CD4-positive, alpha-beta T cell treated with Interleukin-2 at 100 ng/mL for 4 hours (primary cell): ENCODE data around the gene PDE9A.

ENCODE experiments used
- DNase-seq: peaks from one replicate; pipeline ENCODE4 v3.0.0-alpha.2; 2020; ENCODE audit warnings: low spot score

The PDE9A gene

DNA sequence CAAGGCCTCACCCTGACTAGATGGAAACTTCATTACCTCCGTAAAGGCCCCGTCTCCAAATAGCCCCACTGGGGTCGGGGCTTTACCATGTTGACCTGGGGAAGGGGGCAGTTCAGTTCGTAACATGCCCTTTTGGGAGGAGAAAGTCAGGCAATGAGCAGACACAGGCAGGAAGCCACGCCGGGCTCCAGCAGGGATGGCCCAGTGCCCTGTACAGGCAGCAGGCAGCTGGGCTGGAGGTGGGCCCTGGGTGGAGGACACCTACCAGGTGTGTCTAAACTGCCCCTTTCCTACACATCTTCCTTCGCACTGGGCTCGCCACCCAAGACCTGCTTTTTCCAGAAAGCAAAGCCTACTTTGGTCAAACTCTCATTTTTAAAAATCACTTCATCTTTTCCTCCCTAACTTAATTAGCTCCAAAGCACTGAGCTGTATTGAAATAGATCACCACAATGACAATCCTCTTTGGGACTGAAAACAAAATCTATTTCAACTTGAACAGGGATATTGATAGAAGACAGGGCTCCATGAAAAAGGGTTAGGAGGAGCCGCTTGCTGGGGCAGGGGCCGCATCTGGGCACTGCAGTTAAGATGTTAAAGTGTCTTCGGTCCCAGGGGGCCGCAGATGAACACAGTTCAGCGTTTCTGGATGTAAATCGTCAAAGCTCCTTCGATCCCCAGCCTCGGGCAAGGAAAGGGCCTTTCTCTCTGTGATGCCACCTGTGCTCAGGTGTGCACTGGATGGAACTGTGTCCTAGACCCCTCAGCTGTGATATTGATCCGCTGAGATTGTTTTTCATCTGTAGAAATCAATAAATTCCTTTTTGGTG, 104.6 kb downstream of the PDE9A start:
- no peak for DNase-seq

DNA sequence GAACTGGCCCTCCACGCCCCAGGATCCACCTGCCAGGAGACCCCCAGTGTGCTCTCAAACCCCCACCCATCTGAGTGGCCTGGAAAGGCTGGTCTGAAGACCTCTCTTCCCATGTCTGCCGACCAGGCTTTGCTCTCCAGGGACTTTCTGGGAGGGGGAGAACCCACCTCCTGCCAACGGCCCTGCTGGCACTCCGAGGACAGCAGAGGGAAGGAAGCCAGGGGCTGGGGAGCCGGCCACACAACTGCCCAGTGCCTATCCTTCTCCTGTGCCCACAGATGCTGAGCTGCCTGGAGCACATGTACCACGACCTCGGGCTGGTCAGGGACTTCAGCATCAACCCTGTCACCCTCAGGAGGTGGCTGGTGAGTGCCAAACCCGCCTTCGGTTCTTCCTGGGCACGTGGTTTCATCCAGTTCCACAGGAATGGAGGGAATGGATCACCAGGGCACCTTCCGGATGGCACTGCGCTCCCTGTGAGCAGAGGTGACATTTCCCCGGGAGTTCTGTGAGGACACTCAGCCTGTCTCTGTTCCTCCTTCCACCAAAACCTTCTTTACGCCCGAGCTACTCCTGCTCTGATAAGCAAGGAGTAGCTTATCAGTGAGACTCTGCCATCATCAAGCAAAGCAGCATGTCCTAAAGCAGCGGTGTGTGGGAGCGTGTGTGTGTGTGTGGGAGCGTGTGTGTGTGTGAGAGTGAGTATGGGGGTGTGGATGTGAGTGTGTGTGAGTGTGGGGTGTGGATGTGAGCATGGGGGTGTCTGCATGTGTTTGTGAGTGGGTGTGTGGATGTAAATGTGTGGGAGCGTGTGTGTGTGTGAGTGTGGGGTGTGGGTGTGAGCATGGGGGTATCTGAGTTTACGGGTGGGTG, 105.5 kb downstream of the PDE9A start:
- DNase-seq: no peak

DNA sequence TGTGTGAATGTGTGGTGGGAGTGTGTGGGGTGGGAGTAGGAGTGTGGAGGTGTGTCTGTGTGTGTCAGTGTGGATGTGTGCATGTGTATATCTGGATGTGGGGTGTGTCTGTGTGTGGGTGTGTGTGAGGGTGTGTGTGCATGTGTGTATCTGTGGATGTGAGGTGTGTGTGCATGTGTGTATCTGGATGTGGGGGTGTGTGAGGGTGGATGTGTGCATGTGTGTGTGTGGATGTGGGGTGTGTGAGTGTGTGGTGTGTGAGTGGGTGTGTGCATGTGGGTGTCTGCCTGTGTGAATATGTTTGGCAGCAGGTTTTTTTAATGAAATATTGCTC, 106.1 kb downstream of the PDE9A start:
- no peak for DNase-seq

DNA sequence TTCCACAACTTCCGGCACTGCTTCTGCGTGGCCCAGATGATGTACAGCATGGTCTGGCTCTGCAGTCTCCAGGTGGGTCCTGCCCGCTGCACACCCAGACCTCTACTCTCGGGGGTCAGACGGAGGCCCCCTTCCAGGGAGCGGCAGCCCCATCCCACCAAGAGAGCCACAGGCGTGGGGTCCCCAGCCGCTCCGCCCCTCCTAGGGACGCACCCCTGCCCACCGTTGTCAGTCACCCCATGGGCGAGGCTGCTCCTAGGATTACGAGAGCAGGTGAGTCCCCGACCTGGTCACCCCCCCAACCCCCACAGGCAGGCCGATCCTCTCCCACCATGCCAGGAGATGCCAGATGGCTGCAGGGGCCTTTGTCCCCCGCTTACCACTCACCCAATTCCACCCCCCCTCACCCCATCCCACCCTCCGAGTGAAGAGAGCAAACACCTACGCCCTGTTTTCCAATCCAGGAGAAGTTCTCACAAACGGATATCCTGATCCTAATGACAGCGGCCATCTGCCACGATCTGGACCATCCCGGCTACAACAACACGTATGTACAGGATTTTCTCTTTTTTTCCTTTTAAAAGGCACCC, 107.0 kb downstream of the PDE9A start:
- DNase-seq: no peak

DNA sequence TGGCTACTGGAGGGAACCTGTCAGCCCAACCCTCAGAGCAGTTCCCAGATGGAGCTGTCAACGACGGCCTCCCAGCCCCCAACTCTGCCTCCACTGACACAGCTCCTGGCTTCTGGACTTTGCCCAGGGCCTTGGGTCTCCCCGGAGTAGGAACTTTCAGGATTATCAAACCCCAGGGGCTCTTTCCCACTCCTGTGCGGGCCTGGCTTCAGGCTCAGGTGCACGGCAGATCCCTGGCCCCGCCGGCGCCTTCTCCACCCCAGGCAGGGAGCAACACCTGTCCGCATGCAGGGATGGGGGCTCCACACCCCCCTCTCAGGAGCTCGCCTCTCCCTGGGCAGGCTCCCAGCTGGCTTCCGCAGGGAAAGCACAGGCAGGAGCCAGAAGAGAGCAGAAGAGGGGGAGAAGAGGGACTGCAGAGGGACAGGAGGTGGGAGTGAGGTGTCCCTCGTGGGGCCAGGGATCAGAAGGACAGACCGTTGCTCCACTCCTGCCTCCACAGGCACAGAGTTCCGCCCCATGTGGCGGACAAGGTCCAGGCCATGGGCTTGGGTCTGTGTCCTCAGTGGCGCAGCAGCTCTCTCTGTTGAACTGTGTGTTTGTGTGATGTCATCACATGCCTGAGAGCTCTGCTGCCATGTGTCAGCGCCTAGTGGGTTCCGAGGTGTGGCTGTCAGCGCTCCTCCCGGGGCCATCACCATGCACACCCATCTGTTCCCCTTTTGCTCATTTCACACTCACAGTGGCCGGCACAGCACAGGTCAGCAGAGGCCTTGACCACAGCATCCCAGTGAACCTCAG, 107.7 kb downstream of the PDE9A start:
- no peak for DNase-seq

DNA sequence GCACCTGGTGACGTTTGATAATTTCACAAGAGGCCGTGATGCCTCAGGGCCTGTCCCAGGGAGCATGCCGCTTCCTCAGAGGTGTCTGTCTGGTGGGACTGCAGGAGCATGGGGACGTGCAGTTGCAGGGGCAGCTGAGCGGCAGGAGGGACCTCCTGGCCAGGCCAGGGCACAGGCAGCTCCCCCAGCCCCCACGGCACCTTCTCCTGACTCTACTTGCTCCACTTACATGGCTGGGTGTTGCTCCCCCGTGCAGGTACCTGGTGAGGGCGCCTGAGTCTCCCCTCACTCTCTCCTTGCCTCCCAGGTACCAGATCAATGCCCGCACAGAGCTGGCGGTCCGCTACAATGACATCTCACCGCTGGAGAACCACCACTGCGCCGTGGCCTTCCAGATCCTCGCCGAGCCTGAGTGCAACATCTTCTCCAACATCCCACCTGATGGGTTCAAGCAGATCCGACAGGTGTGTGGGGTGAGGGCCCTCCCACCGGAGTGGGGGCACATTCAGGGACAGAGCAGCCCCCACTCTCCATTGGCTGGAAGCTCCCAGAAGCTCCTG, 108.4 kb downstream of the PDE9A start:
- no peak for DNase-seq

DNA sequence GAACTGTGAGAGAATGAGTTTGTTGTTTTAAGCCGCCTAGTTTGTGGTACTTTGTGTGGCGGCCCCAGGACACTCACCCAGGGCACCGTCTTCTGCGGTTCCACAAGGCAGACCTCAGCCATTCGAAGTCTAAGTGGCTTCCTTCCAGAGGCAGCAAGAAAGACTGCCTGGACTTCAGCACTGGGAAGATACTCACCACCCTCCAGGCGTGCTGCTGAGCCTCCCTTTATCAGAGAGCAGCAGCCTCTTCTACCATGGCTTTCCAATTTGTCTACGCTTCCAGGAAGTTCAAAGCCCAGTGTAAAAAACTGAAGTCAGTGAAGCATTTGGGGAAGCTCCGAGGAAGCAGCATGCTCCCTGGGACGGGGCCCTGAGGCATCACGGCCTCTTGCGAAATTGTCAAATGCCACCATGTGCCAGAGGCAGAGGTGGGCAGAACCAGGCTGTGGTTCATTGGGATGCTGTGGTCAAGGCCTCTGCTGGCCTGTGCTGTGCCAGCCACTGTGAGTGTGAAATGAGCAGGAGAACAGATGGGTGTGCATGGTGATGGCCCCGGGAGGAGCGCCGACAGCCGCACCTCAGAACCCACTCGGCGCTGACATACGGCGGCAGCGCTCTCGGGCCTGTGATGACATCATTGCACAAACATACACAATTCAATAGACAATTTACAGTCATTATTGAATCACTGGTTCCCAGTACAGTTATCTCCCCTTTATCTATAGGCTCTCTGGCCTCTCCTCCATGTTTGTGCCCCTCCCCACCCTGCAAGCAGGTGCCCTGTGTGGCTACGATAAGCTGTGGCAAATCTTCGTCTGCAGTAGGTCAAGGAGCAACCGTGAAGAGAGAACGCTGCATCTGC, 110.4 kb downstream of the PDE9A start:
- no peak for DNase-seq

DNA sequence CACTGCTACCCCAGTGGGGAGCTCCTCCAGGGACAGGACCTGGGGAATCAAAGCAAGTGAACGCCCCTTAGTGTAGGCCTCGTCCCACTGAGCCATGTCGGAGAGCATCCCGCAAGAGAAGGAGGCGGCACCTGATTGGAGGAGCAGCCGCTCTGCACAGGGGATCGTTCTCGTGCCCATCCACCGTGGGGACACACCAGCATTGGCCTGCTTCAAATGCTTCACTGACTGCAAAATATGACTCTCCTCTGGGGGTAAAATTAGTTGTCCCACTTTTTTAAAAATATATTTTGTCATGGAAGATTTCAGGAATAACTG, 111.0 kb downstream of the PDE9A start:
- no peak for DNase-seq

DNA sequence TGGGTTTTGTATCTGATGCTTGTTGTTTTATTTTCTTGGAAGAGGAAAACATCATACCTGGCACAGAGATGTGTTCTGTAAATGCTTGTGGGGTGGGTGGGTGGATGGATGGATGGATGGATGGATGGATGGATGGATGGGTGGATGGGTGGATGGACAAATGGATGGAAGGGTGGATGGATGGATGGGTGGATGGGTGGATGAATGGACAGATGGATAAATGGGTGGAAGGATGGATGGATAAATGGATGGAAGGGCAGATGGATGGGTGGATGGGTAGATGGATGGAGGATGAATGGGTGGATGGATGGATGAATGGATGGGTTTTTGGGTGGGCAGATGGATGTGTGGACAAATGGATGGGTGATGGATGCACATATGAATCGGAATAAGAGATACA, 111.5 kb downstream of the PDE9A start:
- DNase-seq: no peak

DNA sequence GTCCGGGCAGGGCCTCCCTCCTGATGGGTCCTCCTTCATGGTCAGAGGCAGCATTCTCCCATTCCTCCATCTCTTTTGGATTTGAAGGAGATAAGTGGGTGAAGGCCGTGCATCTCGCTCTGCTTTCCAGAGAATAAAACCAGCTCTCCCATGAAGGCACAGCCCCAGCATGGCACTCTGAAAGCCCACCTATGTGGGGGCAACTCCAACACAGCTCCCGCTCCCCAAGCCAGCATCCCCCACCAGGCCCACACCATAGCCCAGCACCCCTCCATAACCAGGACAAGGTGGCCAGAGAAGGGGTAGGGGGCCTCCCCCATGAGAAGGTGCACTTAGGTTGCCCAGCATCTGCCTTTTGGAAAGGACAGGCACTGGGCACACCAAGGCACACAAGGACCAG, 112.2 kb downstream of the PDE9A start:
- no peak for DNase-seq

DNA sequence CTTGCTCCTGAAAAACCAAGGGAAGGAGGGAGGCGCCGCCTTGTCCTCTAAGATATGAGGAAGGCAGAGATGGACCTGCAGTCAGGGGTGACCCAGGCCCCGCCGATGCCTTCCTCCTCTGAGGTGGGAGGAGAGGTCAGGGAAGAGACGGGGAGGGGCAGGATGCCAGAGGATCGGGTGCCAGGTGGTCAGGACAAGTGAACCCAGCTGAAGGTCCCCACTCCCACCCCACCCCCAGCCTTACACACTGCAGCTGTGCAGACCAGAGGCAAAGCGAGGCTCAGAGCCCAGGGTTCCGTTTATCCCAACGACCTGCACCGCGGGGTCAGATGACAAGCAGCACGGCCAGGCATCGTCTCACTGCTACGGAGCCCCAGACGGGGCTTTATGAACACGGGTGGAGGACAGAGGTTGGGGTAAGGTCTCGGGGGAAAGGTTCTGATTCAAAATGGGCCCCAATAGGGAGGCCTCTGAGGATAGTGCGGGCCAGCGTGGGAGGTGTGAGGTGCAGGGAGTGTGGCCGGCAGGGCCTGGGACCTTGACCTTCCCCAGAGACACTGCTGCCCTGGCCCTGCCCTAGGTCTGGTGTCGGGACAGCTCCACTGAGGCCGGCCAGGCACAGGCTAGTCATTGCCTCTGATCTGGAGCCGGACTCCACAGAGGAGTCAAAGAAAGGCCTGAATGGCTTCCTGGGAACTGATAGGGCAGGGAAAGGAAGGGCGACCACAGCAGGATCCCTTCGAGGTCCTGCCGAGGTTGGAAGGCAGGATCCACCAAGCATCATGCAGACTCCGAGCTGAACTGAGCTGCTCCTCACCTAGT, 113.5 kb downstream of the PDE9A start:
- no peak for DNase-seq

DNA sequence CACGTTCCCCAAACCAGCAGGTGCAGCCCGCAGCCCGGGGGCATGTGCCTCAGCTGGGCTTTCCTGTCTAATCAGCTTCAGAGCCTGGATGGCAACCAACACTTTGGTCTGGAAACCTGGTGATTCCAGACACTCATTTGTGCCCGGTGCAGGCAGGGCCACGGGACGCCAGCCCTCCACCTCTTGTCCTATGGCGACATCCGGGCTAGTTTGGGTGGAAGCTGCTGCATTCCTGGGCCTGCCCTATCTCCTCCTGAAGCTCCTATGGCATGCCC, 114.1 kb downstream of the PDE9A start:
- DNase-seq: no peak

DNA sequence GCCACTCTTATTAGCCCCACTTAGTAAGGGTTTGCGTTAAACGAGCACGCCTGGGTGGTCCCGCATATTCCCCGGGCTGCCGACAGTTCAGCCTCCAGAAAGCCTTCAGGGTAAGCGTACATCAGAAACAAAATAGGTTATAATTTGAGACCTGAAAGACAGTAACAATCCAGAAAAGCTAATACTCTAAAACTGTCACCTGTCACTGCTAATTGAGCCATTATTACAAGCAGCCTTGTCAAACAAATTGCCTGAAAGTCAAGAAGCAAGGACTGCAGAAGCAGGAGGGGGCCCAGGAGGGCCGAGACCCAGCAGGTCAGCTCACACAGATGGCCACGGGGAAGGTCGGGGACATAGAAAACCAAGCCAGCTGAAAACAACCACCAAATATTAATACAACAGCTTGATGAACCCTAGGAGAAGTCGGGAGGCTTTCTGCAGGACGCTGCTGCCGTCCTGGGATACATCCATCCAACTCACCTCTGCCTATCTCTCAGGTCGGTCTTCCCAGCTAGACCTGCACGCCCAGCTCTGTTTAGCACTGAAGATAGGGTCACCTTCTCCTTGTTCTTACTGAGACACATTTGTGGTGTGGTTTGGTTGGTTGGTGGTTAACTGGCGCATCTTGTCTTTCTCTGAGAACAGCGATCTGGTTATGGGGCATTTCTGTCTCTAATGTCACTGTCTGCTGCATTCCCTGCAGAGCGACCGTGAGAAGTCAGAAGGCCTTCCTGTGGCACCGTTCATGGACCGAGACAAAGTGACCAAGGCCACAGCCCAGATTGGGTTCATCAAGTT, 115.1 kb downstream of the PDE9A start:
- DNase-seq: no peak

DNA sequence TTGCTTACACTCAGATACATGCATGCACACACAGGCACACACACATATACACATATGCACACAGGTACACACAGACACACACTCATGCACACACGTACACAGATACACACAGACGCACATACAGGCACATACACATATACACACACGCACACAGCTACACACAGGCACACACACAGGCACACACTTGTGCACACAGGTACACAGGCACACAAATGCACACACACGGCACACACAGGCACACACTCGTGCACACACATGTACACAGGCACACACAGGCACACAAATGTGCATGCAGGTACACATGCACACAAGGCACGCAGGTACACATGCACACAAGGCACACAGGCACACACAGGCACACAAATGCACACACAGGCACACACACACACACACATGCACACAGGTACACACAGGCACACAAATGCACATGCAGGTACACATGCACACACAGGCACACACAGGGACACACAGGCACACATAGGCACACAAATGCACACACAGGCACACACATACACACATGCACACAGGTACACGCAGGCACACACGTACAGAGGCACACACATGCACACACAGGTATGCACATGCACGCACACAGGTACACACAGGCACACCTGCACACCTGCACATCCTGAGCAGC, 115.9 kb downstream of the PDE9A start:
- DNase-seq: no peak

DNA sequence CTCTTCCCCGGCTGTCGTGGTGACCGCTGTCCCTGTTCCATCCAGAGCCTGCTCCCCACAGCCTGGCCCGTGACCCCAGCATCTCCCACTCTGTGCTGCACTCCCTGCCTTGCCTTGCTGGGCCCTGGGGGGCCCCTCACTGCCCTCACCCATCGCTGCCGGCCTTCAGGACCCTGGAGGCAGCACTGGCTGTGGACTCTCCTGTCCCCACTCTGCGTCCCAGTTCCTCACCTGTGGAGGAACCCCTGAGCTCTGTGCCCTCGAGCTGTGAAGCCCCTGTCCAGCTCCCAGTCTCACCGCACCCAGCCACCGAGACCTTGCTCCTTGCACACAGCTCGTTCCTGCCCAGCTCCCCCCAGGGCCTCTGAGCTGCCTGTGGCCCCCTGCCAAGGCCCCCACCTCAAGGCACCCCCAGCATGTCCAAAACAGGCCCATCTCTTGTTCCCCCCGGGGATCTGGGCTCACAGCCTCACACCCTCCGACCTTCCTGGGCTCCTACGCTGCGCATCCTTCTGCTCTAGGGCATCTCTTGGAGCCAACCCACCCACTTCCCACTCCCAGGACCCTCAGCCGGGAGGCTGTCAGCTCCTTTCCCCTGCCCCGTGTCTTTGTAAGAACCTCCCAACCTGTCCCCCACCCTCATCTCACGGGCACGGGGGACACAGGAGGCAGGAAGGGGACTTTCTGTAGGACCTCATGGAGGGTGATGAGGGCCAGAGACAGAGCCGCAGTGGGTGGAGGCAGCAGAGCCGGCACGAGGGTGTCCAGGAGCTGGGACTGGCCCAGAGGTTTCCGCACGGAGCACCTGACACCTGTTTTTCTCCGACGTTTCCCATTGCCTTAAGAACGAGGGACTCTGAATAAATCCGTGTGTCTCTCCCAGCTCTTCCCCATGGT, 116.6 kb downstream of the PDE9A start:
- no peak for DNase-seq

DNA sequence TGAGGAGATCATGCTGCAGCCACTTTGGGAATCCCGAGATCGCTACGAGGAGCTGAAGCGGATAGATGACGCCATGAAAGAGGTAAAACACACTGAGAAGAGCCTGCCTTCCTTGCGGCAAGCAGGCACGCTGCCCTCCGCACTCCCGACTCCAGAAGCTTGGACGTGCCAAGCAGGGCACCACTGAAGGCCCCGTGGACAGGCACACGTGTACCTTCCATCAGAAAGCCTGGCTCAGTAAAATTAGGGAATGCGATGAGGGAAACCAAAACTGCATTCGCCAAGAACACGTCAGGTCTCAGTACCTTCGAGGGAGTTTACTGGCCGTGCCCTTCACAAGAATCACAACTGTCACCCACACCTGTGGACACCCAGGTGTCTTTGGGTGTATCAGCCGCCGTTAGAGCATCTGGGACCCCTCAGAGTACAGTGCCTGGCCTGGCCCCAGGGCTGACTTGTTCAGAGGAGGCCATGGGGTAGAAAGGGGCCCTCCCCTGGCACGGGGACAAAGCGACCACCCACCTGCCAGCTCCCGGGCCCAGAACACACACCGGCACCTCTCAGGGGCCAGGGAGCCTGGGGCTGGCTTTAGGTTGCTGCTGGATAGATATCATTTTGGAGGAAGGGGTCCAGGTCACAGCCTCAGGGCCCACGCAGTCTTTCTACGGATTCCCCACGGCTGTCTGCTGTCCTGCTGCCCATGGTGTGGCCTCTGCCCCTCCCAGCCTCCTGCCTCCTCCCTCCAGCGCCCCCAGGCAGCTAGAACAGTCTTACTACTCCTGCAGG, 117.5 kb downstream of the PDE9A start:
- DNase-seq: no peak

DNA sequence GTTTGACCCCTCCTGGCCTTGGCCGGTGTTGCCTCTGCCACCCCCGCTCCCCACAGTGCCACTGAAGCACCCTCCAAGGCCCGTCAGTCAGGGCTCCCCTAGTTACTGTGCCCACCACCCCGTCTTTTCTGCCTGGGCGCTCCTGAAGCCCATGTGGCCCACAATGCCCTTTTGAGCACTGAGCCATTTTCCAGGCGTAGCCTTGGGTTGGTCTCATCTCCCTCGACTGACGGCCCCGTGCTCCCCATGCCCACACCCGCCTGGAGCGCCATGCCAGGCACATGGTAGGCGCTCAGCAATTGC, 118.0 kb downstream of the PDE9A start:
- no peak for DNase-seq

DNA sequence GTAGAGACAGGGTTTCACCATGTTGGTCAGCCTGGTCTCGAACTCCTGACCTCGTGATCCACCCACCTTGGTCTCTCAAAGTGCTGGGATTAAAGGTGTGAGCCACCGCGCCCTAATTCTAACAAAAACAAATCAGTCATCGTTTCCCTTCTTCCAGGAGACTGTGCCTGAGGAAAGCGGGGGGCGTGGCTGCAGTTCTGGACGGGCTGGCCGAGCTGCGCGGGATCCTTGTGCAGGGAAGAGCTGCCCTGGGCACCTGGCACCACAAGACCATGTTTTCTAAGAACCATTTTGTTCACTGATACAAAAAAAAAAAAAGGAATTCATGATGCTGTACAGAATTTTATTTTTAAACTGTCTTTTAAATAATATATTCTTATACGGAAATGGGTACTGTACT, 121.7 kb downstream of the PDE9A start:
- no peak for DNase-seq
